Fibroblast of the aortic adventitia (primary cell): Measurements from ENCODE around the gene MAP1B. TPM values are rescaled to one million over a fixed set of nuclear protein-coding genes. Genes with fewer than 3 reads are reported as not detected.

ENCODE experiments used
- DNase-seq: peaks from one replicate; pipeline ENCODE4 v3.0.0-alpha.2; 2010; ENCODE audit warnings: low read depth
- H3K4me3 ChIP-seq: 2 replicates; pipeline ENCODE4 v1.5.1; 2011; ENCODE audit warnings: low read depth, mild to moderate bottlenecking, control low read depth, low read length, moderate library complexity
- CTCF ChIP-seq: IDR thresholded peaks from 2 replicates; pipeline ENCODE4 v1.5.1; 2011; ENCODE audit warnings: mild to moderate bottlenecking, low read length, control low read depth, inconsistent platforms; ENCODE audit not compliant: insufficient read depth
- total RNA-seq: library from RNA; depleted of rRNA; stranded (reverse); fragments of >200 nt; gene quantifications from 2 replicates; pipeline ENCODE4 v1.2.3, GENCODE V29; 2012; ENCODE audit warnings: low replicate concordance

Gene MAP1B
- total RNA-seq, 1 donor, result 401 TPM

GRCh38 chr5:72243706-72244105 lies 136.4 kb downstream of the MAP1B start:
- no peak for TF ChIP-seq CTCF
- no peak overlapping the region for H3K4me3 ChIP-seq
- DNase-seq, result no peak

GRCh38 chr5:72244862-72245371 lies 137.6 kb downstream of the MAP1B start:
- TF ChIP-seq CTCF, result peak; percentile 64
- no peak overlapping the region for H3K4me3 ChIP-seq
- peak; percentile 75 for DNase-seq

GRCh38 chr5:72245546-72245945 lies 138.3 kb downstream of the MAP1B start:
- no peak for TF ChIP-seq CTCF
- no peak overlapping the region for H3K4me3 ChIP-seq
- DNase-seq, result no peak

GRCh38 chr5:72245951-72246532 lies 138.8 kb downstream of the MAP1B start:
- DNase-seq, result peak; percentile 56
- TF ChIP-seq CTCF, result peak; percentile 48
- no peak overlapping the region for H3K4me3 ChIP-seq

- no peak overlapping the region for H3K4me3 ChIP-seq
- peak; percentile 57 for DNase-seq
- no peak for TF ChIP-seq CTCF
Observed at GRCh38 chr5:72246954-72247442, 139.7 kb downstream of the MAP1B start.

GRCh38 chr5:72248410-72248981 lies 141.2 kb downstream of the MAP1B start:
- no peak for TF ChIP-seq CTCF
- H3K4me3 ChIP-seq, result no peak overlapping the region
- peak; percentile 97 for DNase-seq
